GM18868 (cell line): ENCODE results near the gene TNXB.
"Not testable (repeated sequence)": the region's sequence is repeated elsewhere in the genome, so short reads cannot be mapped to it uniquely, and the experiment has no call there.

Source experiments
- ATAC-seq: cut with Tn5 transposase; IDR thresholded peaks from one replicate; pipeline ENCODE4 v1.9.1; 2021; ENCODE audit warnings: mild to moderate bottlenecking, moderate library complexity; ENCODE audit not compliant: unreplicated experiment

Gene TNXB

GRCh38 chr6:32067521-32067920 lies 41.6 kb downstream of the TNXB start:
- ATAC-seq, result not testable (repeated sequence)

GRCh38 chr6:32064706-32065105 lies 44.4 kb downstream of the TNXB start:
- ATAC-seq, result no peak

GRCh38 chr6:32060966-32061655 lies 48.0 kb downstream of the TNXB start:
- ATAC-seq, result no peak

GRCh38 chr6:32058511-32058963 lies 50.6 kb downstream of the TNXB start:
- ATAC-seq, result no peak

- no peak for ATAC-seq
Observed at GRCh38 chr6:32057966-32058365, 51.2 kb downstream of the TNXB start.

- no peak for ATAC-seq
Observed at GRCh38 chr6:32056254-32056653, 52.9 kb downstream of the TNXB start.

- ATAC-seq, result not testable (repeated sequence)
Observed at GRCh38 chr6:32055756-32056155, 53.4 kb downstream of the TNXB start.

GRCh38 chr6:32053314-32053713 lies 55.8 kb downstream of the TNXB start:
- ATAC-seq, result not testable (repeated sequence)

- not testable (repeated sequence) for ATAC-seq
Observed at GRCh38 chr6:32052626-32053025, 56.5 kb downstream of the TNXB start.

- no peak for ATAC-seq
Observed at GRCh38 chr6:32050562-32050961, 58.6 kb downstream of the TNXB start.

GRCh38 chr6:32049736-32050135 lies 59.4 kb downstream of the TNXB start:
- not testable (repeated sequence) for ATAC-seq

GRCh38 chr6:32049149-32049548 lies 60.0 kb downstream of the TNXB start:
- ATAC-seq, result not testable (repeated sequence)

GRCh38 chr6:32047855-32048766 lies 61.0 kb downstream of the TNXB start:
- no peak for ATAC-seq

GRCh38 chr6:32047539-32047854 lies 61.6 kb downstream of the TNXB start:
- ATAC-seq, result no peak

- ATAC-seq, result no peak
Observed at GRCh38 chr6:32047084-32047478, 62.1 kb downstream of the TNXB start.

GRCh38 chr6:32046450-32047083 lies 62.6 kb downstream of the TNXB start:
- no peak for ATAC-seq

- no peak for ATAC-seq
Observed at GRCh38 chr6:32045811-32046449, 63.2 kb downstream of the TNXB start.

GRCh38 chr6:32044916-32045315 lies 64.2 kb downstream of the TNXB start:
- not testable (repeated sequence) for ATAC-seq

- ATAC-seq, result not testable (repeated sequence)
Observed at GRCh38 chr6:32043589-32044380, 65.4 kb downstream of the TNXB start.

- not testable (repeated sequence) for ATAC-seq
Observed at GRCh38 chr6:32042276-32042675, 66.9 kb downstream of the TNXB start.
